ENCODE results near the gene UBE2V1.
A peak's percentile ranks its signal among the peaks of the same experiment; 100 is the strongest.
"Not testable (repeated sequence)": the region's sequence is repeated elsewhere in the genome, so short reads cannot be mapped to it uniquely, and the experiment has no call there.

Gene UBE2V1

GRCh38 chr20:50137702-50138101, 24.8 kb upstream of the UBE2V1 start:
- not testable (repeated sequence) for DNase-seq

GRCh38 chr20:50136822-50137599, 24.1 kb upstream of the UBE2V1 start:
- no peak for DNase-seq

GRCh38 chr20:50135157-50135556, 22.2 kb upstream of the UBE2V1 start:
- not testable (repeated sequence) for DNase-seq

- DNase-seq: no peak
These were observed 20.7 kb upstream of the UBE2V1 start for GRCh38 chr20:50133474-50134217.

- DNase-seq: no peak
These were observed 20.1 kb upstream of the UBE2V1 start for GRCh38 chr20:50133041-50133440.

- DNase-seq: no peak
These were observed 18.0 kb upstream of the UBE2V1 start for GRCh38 chr20:50130995-50131394.

GRCh38 chr20:50130356-50130723, 17.4 kb upstream of the UBE2V1 start:
- DNase-seq: no peak

- DNase-seq: no peak
These were observed 16.9 kb upstream of the UBE2V1 start for GRCh38 chr20:50129662-50130355.

GRCh38 chr20:50128520-50128905, 15.6 kb upstream of the UBE2V1 start:
- no peak for DNase-seq

- no peak for DNase-seq
These were observed 14.9 kb upstream of the UBE2V1 start for GRCh38 chr20:50127587-50128519.

GRCh38 chr20:50126662-50127061, 13.7 kb upstream of the UBE2V1 start:
- no peak for DNase-seq

- no peak for DNase-seq
These were observed 12.3 kb upstream of the UBE2V1 start for GRCh38 chr20:50125279-50125678.

GRCh38 chr20:50124496-50124895, 11.5 kb upstream of the UBE2V1 start:
- no peak for DNase-seq

GRCh38 chr20:50123418-50123817, 10.5 kb upstream of the UBE2V1 start:
- no peak for DNase-seq

- DNase-seq: no peak
These were observed 9.8 kb upstream of the UBE2V1 start for GRCh38 chr20:50122763-50123162.

GRCh38 chr20:50121858-50122271, 8.9 kb upstream of the UBE2V1 start:
- no peak for DNase-seq

GRCh38 chr20:50120935-50121693, 8.2 kb upstream of the UBE2V1 start:
- peak; percentile 55 for DNase-seq

- DNase-seq: no peak
These were observed 5.3 kb upstream of the UBE2V1 start for GRCh38 chr20:50118203-50118602.

- no peak for DNase-seq
These were observed 3.5 kb upstream of the UBE2V1 start for GRCh38 chr20:50116368-50116999.

GRCh38 chr20:50115591-50116367, 2.8 kb upstream of the UBE2V1 start:
- peak; percentile 91 for DNase-seq
